GM06990 (cell line): ENCODE measurements around the gene SLFN12L.

Source experiments
- DNase-seq: peaks from one replicate; pipeline ENCODE4 v3.0.0-alpha.2; 2011; ENCODE audit not compliant: insufficient read length; ENCODE audit errors: extremely low read depth
- H3K27me3 ChIP-seq: replicated peaks from 2 replicates; pipeline ENCODE4 v1.6.0; 2011; ENCODE audit warnings: low read length; ENCODE audit not compliant: control insufficient read depth, insufficient read depth
- H3K36me3 ChIP-seq: 2 replicates; pipeline ENCODE4 v1.5.1; 2011; ENCODE audit warnings: low read length; ENCODE audit not compliant: control insufficient read depth, insufficient read depth
- H3K4me3 ChIP-seq: replicated peaks from 2 replicates; pipeline ENCODE4 v1.5.1; 2011; ENCODE audit warnings: low read depth, mild to moderate bottlenecking, control low read depth, low read length
- TF ChIP-seq, protein P1 (sequence below): IDR thresholded peaks from 2 replicates; pipeline ENCODE4 v1.5.1; 2011; ENCODE audit warnings: low read length, control low read depth, mild to moderate bottlenecking, inconsistent platforms; ENCODE audit not compliant: insufficient read depth, poor library complexity, severe bottlenecking

The SLFN12L gene

DNA sequence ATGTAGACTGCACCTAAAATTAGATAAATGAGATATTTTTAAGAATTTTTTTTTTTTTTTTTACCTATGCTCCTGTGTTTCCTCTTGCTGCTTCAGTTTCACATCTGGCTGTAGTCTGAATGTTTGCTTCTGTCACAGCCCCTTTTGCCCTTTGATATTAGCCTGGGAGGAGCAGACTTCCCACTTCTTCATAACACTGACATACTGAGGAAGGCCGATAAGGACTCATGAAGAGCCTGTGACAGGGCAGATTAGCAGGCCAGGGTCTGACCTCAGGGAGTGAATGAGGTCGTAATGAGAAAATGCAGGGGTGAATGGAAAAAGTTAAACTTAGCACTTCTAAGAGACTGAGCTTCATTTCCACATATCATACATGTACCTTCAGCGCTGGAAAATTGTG is 23.2 kb upstream of the SLFN12L start, which contains the start of gene SLFN14:
SLFN14 (minus strand) TSS at position 117 of the 400 bp plus-strand sequence. CDS start 2,757 bp downstream, outside the sequence.
- no peak for DNase-seq

GRCh38 chr17:35559495-35560210 is 22.2 kb upstream of the SLFN12L start:
- TF ChIP-seq, protein P1, sequence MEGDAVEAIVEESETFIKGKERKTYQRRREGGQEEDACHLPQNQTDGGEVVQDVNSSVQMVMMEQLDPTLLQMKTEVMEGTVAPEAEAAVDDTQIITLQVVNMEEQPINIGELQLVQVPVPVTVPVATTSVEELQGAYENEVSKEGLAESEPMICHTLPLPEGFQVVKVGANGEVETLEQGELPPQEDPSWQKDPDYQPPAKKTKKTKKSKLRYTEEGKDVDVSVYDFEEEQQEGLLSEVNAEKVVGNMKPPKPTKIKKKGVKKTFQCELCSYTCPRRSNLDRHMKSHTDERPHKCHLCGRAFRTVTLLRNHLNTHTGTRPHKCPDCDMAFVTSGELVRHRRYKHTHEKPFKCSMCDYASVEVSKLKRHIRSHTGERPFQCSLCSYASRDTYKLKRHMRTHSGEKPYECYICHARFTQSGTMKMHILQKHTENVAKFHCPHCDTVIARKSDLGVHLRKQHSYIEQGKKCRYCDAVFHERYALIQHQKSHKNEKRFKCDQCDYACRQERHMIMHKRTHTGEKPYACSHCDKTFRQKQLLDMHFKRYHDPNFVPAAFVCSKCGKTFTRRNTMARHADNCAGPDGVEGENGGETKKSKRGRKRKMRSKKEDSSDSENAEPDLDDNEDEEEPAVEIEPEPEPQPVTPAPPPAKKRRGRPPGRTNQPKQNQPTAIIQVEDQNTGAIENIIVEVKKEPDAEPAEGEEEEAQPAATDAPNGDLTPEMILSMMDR: no peak
- no peaks in the 10 kb centered on the region for H3K36me3 ChIP-seq
- H3K4me3 ChIP-seq: no peak overlapping the region
- H3K27me3 ChIP-seq: no peaks in the 10 kb centered on the region
- no peak for DNase-seq

More for the DNA sequence above, 23.2 kb upstream of the SLFN12L start, which contains the start of gene SLFN14:
- TF ChIP-seq, protein P1: no peak
- Histone ChIP-seq H3K4me3 (no peak within 1 kb of the TSS), H3K36me3 (no peaks in the 10 kb centered on the region), H3K27me3 (no peaks in the 10 kb centered on the region)

- H3K4me3 ChIP-seq: no peak overlapping the region
- DNase-seq: no peak
- no peaks in the 10 kb centered on the region for H3K27me3 ChIP-seq
- TF ChIP-seq, protein P1: no peak
- H3K36me3 ChIP-seq: no peaks in the 10 kb centered on the region
Measured at GRCh38 chr17:35557353-35557752, 19.9 kb upstream of the SLFN12L start.

- TF ChIP-seq, protein P1: no peak
- DNase-seq: no peak
- Histone ChIP-seq H3K36me3 (no peaks in the 10 kb centered on the region), H3K4me3 (no peak overlapping the region), H3K27me3 (no peaks in the 10 kb centered on the region)
Measured at GRCh38 chr17:35555691-35556090, 18.2 kb upstream of the SLFN12L start.

- no peaks in the 10 kb centered on the region for H3K36me3 ChIP-seq
- H3K27me3 ChIP-seq: no peaks in the 10 kb centered on the region
- TF ChIP-seq, protein P1: no peak
- no peak for DNase-seq
- no peak overlapping the region for H3K4me3 ChIP-seq
Measured at GRCh38 chr17:35554668-35555067, 17.2 kb upstream of the SLFN12L start.
